A549 (cell line): ENCODE data around the gene MYO6.

Experiments used
- CTCF ChIP-seq: fragments of >200 bp; sonication (Bioruptor Twin); formaldehyde crosslinking; IDR thresholded peaks from 3 replicates; pipeline ENCODE4 v1.5.1; 2016
- ELK1 ChIP-seq: fragments of 150-350 bp; IDR thresholded peaks from 2 replicates; pipeline ENCODE4 v1.6.1; 2014; ENCODE audit warnings: low read depth, mild to moderate bottlenecking, low read length
- EP300 ChIP-seq, 2 experiments: fragments of >200 bp; sonication (Bioruptor Twin); formaldehyde crosslinking; IDR thresholded peaks; 2 replicates in 1 of 2; 3 replicates in 1 of 2; pipeline ENCODE4 v1.6.1; 2016 to 2017
- JUN ChIP-seq, 2 experiments: fragments of >200 bp; sonication (Bioruptor Twin); formaldehyde crosslinking; IDR thresholded peaks; 2 replicates in 1 of 2; 3 replicates in 1 of 2; pipeline ENCODE4 v1.6.1; 2016 to 2017
- JUNB ChIP-seq: fragments of >200 bp; sonication (Bioruptor Twin); formaldehyde crosslinking; IDR thresholded peaks from 2 replicates; pipeline ENCODE4 v1.6.1; 2016
- MYC ChIP-seq: IDR thresholded peaks from 2 replicates; pipeline ENCODE4 v1.6.1; 2012; ENCODE audit warnings: mild to moderate bottlenecking, inconsistent platforms, low read length, improper control_type of control experiment, borderline replicate concordance
- NR3C1 ChIP-seq: fragments of >200 bp; sonication (Bioruptor Twin); formaldehyde crosslinking; IDR thresholded peaks from 3 replicates; pipeline ENCODE4 v1.6.1; 2017
- PHF8 ChIP-seq: fragments of 200-600 bp; sonication (generic); IDR thresholded peaks from 2 replicates; pipeline ENCODE4 v1.6.1; 2016; ENCODE audit warnings: low read depth, mild to moderate bottlenecking, antibody characterized with exemption, moderate library complexity, borderline replicate concordance
- POLR2A ChIP-seq: IDR thresholded peaks from 2 replicates; pipeline ENCODE4 v1.6.1; 2012; ENCODE audit warnings: mild to moderate bottlenecking, low read length
- RAD21 ChIP-seq, 2 experiments: fragments of >200 bp in 1 of 2; sonication (Bioruptor Twin) in 1 of 2; formaldehyde crosslinking in 1 of 2; IDR thresholded peaks in 1 of 2; conservative IDR thresholded peaks in 1 of 2; 2 replicates in 1 of 2; 3 replicates in 1 of 2; pipeline ENCODE4 v1.6.1; 2012 to 2018; ENCODE audit warnings: inconsistent platforms in 1 of 2
- RCOR1 ChIP-seq: fragments of 150-350 bp; IDR thresholded peaks from 2 replicates; pipeline ENCODE4 v1.6.1; 2014; ENCODE audit warnings: antibody characterized with exemption, low read length, low read depth

- TF ChIP-seq EP300 (IDR thresholded peaks at IDR 0.05) (no peak), CTCF (no peak), JUNB (no peak), POLR2A (no peak), MYC (no peak), PHF8 (no peak), JUN (IDR thresholded peaks at IDR 0.05) (no peak), ELK1 (no peak), NR3C1 (no peak), RAD21 (conservative IDR thresholded peaks at IDR 0.05 in 1 of 2, IDR thresholded peaks at IDR 0.05 in 1 of 2) (no peak), RCOR1 (no peak)
These were observed 147.5 kb downstream of the MYO6 start for GRCh38 chr6:75896526-75896925.
